ENCODE measurements around the gene SPATS2L. TPM values are rescaled to one million over a fixed set of nuclear protein-coding genes. Genes with fewer than 3 reads are reported as not detected.

SPATS2L gene
- total RNA-seq, 1 donor from 2014 or later: 192 TPM

- H3K27ac Mint-ChIP-seq (ENCODE audit: unreplicated experiment): no peak overlapping the region
- FAIRE-seq: peak; percentile 47
- H3K9ac ChIP-seq (ENCODE audit: low read length): no peak overlapping the region
- H2AFZ ChIP-seq (ENCODE audit: low read depth, low read length): no peak overlapping the region
- H3K9me3 Mint-ChIP-seq (ENCODE audit: unreplicated experiment): no peaks in the 10 kb centered on the region
- no peaks in the 10 kb centered on the region for H3K79me2 ChIP-seq (ENCODE audit: insufficient read depth, low read length)
- H3K27me3 Mint-ChIP-seq (ENCODE audit: low read depth, unreplicated experiment): no peaks in the 10 kb centered on the region
- TF ChIP-seq EZH2 (IDR thresholded peaks at IDR 0.05; ENCODE audit: insufficient read depth, low read length): no peak
- TF ChIP-seq CTCF (IDR thresholded peaks at IDR 0.05; ENCODE audit: insufficient read depth, low read depth, low read length): no peak
- peaks cover 37% of the 10 kb centered on the region for H3K36me3 ChIP-seq (ENCODE audit: insufficient read depth, low read length)
- peaks cover 39% of the 10 kb centered on the region for H3K36me3 Mint-ChIP-seq (ENCODE audit: low read depth, unreplicated experiment)
- no peaks in the 10 kb centered on the region for H3K9me3 ChIP-seq (ENCODE audit: insufficient read depth, low read depth, low read length)
- H3K4me1 ChIP-seq (ENCODE audit: insufficient read depth, low read length): peaks cover 7% of the 10 kb centered on the region
- H3K27me3 ChIP-seq (ENCODE audit: insufficient read depth, low read length): no peaks in the 10 kb centered on the region
- no peak overlapping the region for H3K4me2 ChIP-seq (ENCODE audit: low read length)
- DNase-seq (ENCODE audit: low read depth): no peak
- H3K27ac ChIP-seq (ENCODE audit: low read depth, low read length): no peak overlapping the region
- peaks cover 13% of the 10 kb centered on the region for H3K4me1 Mint-ChIP-seq (ENCODE audit: low read depth, unreplicated experiment)
- H3K4me3 Mint-ChIP-seq (ENCODE audit: unreplicated experiment): no peak overlapping the region
- no peaks in the 10 kb centered on the region for H4K20me1 ChIP-seq (ENCODE audit: insufficient read depth, low read length)
- no peak overlapping the region for H3K4me3 ChIP-seq (ENCODE audit: insufficient read depth, low read depth, low read length)
Observed at GRCh38 chr2:200443916-200444315, 137.4 kb downstream of the SPATS2L start.

GRCh38 chr2:200444530-200444929, 138.0 kb downstream of the SPATS2L start:
- TF ChIP-seq EZH2 (IDR thresholded peaks at IDR 0.05; ENCODE audit: insufficient read depth, low read length): no peak
- TF ChIP-seq CTCF (IDR thresholded peaks at IDR 0.05; ENCODE audit: insufficient read depth, low read depth, low read length): no peak
- Histone ChIP-seq H3K4me1 (ENCODE audit: insufficient read depth, low read length) (peaks cover 7% of the 10 kb centered on the region), H4K20me1 (ENCODE audit: insufficient read depth, low read length) (no peaks in the 10 kb centered on the region), H3K36me3 (ENCODE audit: insufficient read depth, low read length) (peaks cover 31% of the 10 kb centered on the region), H3K4me2 (ENCODE audit: low read length) (no peak overlapping the region), H3K9me3 (ENCODE audit: insufficient read depth, low read depth, low read length) (no peaks in the 10 kb centered on the region), H3K27me3 (ENCODE audit: insufficient read depth, low read length) (no peaks in the 10 kb centered on the region), H3K4me3 (ENCODE audit: insufficient read depth, low read depth, low read length) (no peak overlapping the region), H3K9ac (ENCODE audit: low read length) (no peak overlapping the region), H3K79me2 (ENCODE audit: insufficient read depth, low read length) (no peaks in the 10 kb centered on the region), H2AFZ (ENCODE audit: low read depth, low read length) (no peak overlapping the region), H3K27ac (ENCODE audit: low read depth, low read length) (no peak overlapping the region)
- Mint-ChIP-seq H3K36me3 (ENCODE audit: low read depth, unreplicated experiment) (peaks cover 39% of the 10 kb centered on the region), H3K27ac (ENCODE audit: unreplicated experiment) (no peak overlapping the region), H3K4me3 (ENCODE audit: unreplicated experiment) (no peak overlapping the region), H3K4me1 (ENCODE audit: low read depth, unreplicated experiment) (peaks cover 13% of the 10 kb centered on the region), H3K9me3 (ENCODE audit: unreplicated experiment) (no peaks in the 10 kb centered on the region), H3K27me3 (ENCODE audit: low read depth, unreplicated experiment) (no peaks in the 10 kb centered on the region)
- DNase-seq (ENCODE audit: low read depth) (no peak), FAIRE-seq (no peak)

- TF ChIP-seq EZH2 (IDR thresholded peaks at IDR 0.05; ENCODE audit: insufficient read depth, low read length) (no peak), CTCF (IDR thresholded peaks at IDR 0.05; ENCODE audit: insufficient read depth, low read depth, low read length) (no peak)
- H3K4me2 ChIP-seq (ENCODE audit: low read length): no peak overlapping the region
- H4K20me1 ChIP-seq (ENCODE audit: insufficient read depth, low read length): no peaks in the 10 kb centered on the region
- no peak overlapping the region for H3K4me3 ChIP-seq (ENCODE audit: insufficient read depth, low read depth, low read length)
- no peak for FAIRE-seq
- H3K9ac ChIP-seq (ENCODE audit: low read length): no peak overlapping the region
- Mint-ChIP-seq H3K36me3 (ENCODE audit: low read depth, unreplicated experiment) (peaks cover 38% of the 10 kb centered on the region), H3K4me1 (ENCODE audit: low read depth, unreplicated experiment) (peaks cover 13% of the 10 kb centered on the region), H3K27ac (ENCODE audit: unreplicated experiment) (peak overlapping the region; percentile 36), H3K27me3 (ENCODE audit: low read depth, unreplicated experiment) (no peaks in the 10 kb centered on the region), H3K4me3 (ENCODE audit: unreplicated experiment) (no peak overlapping the region), H3K9me3 (ENCODE audit: unreplicated experiment) (no peaks in the 10 kb centered on the region)
- H3K27me3 ChIP-seq (ENCODE audit: insufficient read depth, low read length): no peaks in the 10 kb centered on the region
- H3K4me1 ChIP-seq (ENCODE audit: insufficient read depth, low read length): peaks cover 7% of the 10 kb centered on the region
- peaks cover 26% of the 10 kb centered on the region for H3K36me3 ChIP-seq (ENCODE audit: insufficient read depth, low read length)
- no peaks in the 10 kb centered on the region for H3K79me2 ChIP-seq (ENCODE audit: insufficient read depth, low read length)
- no peaks in the 10 kb centered on the region for H3K9me3 ChIP-seq (ENCODE audit: insufficient read depth, low read depth, low read length)
- no peak for DNase-seq (ENCODE audit: low read depth)
- no peak overlapping the region for H3K27ac ChIP-seq (ENCODE audit: low read depth, low read length)
- H2AFZ ChIP-seq (ENCODE audit: low read depth, low read length): no peak overlapping the region
Observed at GRCh38 chr2:200445284-200445683, 138.8 kb downstream of the SPATS2L start.
